NB4 (cell line): Measurements from ENCODE around the gene OS9.

ENCODE experiments used
- DNase-seq: peaks from one replicate; pipeline ENCODE4 v3.0.0; 2010; ENCODE audit warnings: low read depth
- H3K4me3 ChIP-seq: one replicate; pipeline ENCODE4 v1.5.1; 2011; ENCODE audit warnings: mild to moderate bottlenecking, low read depth, low read length, moderate library complexity
- MYC ChIP-seq: IDR thresholded peaks from 2 replicates; pipeline ENCODE4 v1.6.1; 2011; ENCODE audit warnings: low read depth, low read length
- POLR2A ChIP-seq: IDR thresholded peaks from 2 replicates; pipeline ENCODE4 v1.6.1; 2011; ENCODE audit warnings: mild to moderate bottlenecking; ENCODE audit not compliant: insufficient read length; ENCODE audit errors: extremely low read depth
- TF ChIP-seq, protein P1 (sequence below): IDR thresholded peaks from 2 replicates; pipeline ENCODE4 v1.6.1; 2011; ENCODE audit warnings: low read depth, low read length
- TF ChIP-seq, protein P2 (sequence below): IDR thresholded peaks from one replicate; pipeline ENCODE4 v1.5.1; 2012; ENCODE audit warnings: low read depth, low read length

OS9 gene

DNA sequence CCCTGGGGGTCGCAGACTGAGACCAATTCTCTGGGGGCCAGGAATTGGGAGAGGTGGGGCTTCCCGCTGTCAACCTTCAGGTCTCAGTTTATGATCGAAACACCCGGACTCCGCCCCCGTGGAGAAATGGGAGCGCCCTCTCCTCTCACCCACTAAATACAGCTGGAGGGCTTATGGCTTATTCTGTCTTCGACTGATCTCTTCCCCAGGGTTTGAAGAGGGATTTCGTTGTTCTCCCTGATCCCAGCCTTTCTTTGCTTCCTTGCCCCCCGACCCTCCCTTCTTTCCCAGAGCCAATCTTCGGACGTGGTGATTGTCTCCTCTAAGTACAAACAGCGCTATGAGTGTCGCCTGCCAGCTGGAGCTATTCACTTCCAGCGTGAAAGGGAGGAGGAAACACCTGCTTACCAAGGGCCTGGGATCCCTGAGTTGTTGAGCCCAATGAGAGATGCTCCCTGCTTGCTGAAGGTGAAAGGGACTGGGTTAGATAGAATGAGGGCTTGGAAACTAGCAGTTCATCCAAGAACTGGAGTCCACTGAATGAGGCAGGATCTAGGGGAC is 607 bp downstream of the OS9 start:
- TF ChIP-seq POLR2A (no peak), MYC (no peak)
- TF ChIP-seq, protein P1, sequence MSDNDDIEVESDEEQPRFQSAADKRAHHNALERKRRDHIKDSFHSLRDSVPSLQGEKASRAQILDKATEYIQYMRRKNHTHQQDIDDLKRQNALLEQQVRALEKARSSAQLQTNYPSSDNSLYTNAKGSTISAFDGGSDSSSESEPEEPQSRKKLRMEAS, result no peak
- TF ChIP-seq, protein P2, sequence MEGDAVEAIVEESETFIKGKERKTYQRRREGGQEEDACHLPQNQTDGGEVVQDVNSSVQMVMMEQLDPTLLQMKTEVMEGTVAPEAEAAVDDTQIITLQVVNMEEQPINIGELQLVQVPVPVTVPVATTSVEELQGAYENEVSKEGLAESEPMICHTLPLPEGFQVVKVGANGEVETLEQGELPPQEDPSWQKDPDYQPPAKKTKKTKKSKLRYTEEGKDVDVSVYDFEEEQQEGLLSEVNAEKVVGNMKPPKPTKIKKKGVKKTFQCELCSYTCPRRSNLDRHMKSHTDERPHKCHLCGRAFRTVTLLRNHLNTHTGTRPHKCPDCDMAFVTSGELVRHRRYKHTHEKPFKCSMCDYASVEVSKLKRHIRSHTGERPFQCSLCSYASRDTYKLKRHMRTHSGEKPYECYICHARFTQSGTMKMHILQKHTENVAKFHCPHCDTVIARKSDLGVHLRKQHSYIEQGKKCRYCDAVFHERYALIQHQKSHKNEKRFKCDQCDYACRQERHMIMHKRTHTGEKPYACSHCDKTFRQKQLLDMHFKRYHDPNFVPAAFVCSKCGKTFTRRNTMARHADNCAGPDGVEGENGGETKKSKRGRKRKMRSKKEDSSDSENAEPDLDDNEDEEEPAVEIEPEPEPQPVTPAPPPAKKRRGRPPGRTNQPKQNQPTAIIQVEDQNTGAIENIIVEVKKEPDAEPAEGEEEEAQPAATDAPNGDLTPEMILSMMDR, result no peak
- peak; percentile 10 for DNase-seq
- peak overlapping the region; percentile 95 for H3K4me3 ChIP-seq

DNA sequence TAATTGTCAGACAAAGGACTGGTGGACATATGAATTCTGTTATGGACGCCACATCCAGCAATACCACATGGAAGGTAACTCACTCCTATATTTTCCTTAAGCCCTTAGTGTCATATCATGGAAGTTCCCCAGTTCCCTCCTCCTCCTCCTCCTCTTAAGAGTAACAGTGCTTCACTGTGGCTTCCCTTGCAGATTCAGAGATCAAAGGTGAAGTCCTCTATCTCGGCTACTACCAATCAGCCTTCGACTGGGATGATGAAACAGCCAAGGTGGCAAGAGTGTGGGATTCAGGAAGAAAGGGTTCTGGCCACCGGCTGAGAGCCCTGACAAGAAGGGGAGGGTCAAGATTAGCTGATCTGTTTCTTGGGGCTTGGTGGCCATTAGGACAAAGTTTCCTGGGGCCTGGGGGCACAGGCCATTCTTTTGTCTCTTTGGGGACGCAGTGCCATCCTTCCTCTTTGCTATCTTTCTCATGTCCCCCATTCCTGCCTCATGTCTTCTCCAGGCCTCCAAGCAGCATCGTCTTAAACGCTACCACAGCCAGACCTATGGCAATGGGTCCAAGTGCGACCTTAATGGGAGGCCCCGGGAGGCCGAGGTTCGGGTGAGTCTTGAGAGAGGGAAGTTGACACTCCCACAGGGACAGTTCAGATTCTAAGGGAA is 2.0 kb downstream of the OS9 start:
- no peak for DNase-seq
- TF ChIP-seq, protein P2, result no peak
- no peak for TF ChIP-seq MYC
- TF ChIP-seq, protein P1, result no peak
- no peak for TF ChIP-seq POLR2A
- no peak overlapping the region for H3K4me3 ChIP-seq

DNA sequence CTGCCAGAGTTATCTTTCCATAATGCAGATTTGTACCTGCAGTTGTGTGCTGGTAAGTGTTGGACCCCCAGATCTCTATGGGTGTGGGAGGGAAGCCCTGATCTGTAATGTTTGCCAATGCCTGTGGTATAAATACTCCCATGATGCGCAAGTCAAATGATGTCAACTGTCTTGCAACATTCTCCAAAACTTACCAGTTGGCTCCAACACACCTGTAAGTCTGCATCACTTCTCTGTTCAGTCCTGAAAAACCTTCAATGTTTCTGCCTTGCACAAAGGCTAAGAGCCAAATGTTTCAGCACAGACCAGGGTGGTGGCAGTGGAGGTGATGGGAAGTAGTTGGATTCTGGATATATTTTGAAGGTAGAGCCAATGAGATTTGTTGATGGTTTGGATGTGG is 3.1 kb downstream of the OS9 start:
- TF ChIP-seq MYC (no peak), POLR2A (no peak)
- TF ChIP-seq, protein P2, result no peak
- TF ChIP-seq, protein P1, result no peak
- no peak for DNase-seq
- H3K4me3 ChIP-seq, result no peak overlapping the region

DNA sequence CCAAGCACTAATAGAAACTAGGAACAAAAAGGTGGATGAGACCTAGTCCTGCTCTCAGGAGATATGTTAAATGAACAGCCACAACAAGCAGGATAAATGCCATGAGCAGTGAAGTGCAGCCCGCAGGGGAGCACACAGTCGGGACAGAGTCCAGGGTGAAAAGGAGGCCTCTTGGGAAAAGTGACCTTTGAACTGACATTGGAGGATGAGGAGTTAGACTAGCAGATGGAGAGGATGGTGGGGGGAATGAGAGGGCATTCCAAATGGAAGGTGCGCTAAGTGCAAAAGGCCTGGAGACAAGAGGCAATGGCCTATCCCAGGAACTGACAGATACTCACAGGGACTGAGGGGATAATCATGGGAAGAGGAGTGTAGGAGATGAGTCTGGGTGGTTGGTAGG is 4.5 kb downstream of the OS9 start:
- no peak for TF ChIP-seq MYC
- TF ChIP-seq, protein P2, result no peak
- TF ChIP-seq POLR2A, result no peak
- TF ChIP-seq, protein P1, result no peak
- DNase-seq, result no peak
- no peak overlapping the region for H3K4me3 ChIP-seq

DNA sequence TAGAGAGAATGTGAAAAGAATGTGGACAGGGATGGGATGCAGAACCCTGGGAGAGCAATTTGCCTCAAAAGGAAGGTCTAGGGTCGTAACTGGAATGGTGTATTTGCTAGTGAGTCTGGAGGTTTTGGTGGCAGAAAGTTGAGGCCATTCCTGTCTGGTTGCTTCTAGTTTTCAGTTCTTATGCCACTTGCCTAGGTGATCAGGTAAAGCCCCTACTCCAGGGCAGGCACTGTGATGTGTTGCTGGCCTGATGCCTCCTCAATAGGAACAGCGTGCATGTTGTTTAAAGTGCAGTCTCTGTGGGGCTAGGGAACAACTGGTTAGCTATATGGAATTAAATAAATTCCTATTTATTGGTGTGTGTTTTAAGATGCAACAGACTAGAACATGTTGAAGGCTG is 6.4 kb downstream of the OS9 start:
- TF ChIP-seq, protein P1, result no peak
- TF ChIP-seq, protein P2, result no peak
- no peak for TF ChIP-seq POLR2A
- TF ChIP-seq MYC, result no peak
- no peak for DNase-seq
- H3K4me3 ChIP-seq, result no peak overlapping the region
